ENCODE measurements around the gene APBB1IP.
"Not testable (repeated sequence)": the region's sequence is repeated elsewhere in the genome, so short reads cannot be mapped to it uniquely, and the experiment has no call there.

The APBB1IP gene, protein sequence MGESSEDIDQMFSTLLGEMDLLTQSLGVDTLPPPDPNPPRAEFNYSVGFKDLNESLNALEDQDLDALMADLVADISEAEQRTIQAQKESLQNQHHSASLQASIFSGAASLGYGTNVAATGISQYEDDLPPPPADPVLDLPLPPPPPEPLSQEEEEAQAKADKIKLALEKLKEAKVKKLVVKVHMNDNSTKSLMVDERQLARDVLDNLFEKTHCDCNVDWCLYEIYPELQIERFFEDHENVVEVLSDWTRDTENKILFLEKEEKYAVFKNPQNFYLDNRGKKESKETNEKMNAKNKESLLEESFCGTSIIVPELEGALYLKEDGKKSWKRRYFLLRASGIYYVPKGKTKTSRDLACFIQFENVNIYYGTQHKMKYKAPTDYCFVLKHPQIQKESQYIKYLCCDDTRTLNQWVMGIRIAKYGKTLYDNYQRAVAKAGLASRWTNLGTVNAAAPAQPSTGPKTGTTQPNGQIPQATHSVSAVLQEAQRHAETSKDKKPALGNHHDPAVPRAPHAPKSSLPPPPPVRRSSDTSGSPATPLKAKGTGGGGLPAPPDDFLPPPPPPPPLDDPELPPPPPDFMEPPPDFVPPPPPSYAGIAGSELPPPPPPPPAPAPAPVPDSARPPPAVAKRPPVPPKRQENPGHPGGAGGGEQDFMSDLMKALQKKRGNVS

DNA sequence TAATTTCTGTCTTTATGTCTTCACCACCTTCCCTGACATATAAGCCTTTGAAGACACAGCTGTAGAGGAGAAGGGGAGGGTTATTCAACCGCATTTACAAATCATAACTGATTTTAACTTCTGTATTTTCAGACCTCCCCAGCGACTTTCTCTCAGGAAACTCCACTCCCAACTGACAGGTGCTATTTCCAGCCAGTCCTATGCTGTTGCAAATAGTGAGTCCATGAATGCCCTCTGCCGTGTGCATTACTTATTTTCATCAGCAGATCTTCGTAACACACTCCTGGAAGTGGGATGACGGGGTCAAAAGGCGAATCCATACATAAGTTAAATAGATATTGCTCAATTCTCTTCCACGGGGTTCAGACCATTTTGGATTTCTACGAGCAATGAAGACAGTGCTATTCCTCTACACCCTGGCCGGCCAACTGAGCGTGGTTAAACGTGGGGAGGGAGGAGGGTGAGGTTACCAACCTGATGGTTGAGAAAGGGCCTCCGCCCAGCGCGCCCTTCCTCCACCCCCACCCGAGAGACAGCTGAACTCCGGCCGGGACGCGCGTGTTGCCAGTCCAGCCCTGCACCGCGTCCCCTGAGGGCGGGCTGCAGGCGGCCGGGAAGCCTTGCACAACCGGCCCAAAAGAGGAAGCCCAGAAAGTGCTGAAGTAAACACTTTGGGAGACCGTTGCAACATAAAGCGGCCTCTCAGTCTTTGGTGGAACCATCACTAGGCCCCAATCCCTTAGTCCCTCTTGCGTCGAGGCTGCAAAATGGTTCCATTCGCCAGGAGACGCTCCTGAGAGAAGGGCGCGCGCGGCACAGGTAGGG lies at the start of gene APBB1IP:
APBB1IP (plus strand) TSS at position 705 of the 825 bp plus-strand sequence. CDS start 53,986 bp downstream, outside the sequence.
- in situ Hi-C loops (cut with MboI; ENCODE audit: low pct_unique_long_range_greater_than_20kb, low sequenced_read_pairs) = no loop called here
- DNase-seq = peak; percentile 95

DNA sequence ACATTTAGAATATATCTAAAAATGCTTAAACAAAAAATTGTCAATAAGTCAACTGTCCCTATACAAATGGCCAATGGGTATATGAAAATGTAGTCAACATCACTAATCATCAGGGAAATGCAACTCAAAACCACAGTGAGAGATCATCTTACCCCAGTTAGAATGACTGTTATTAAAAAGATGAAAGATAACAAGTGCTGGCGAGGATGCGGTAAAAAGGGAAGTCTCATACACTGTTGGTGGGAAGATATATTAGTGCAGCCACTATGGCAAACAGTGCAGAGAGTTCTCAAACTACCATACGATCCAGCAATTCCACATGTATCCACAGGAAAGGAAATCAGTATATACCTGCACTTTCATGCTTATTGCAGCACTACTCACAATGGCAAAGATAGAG lies 48.6 kb upstream of the APBB1IP start:
- peak; percentile 76 for DNase-seq
- in situ Hi-C loops (cut with MboI; ENCODE audit: low pct_unique_long_range_greater_than_20kb, low sequenced_read_pairs) = no loop called here

DNA sequence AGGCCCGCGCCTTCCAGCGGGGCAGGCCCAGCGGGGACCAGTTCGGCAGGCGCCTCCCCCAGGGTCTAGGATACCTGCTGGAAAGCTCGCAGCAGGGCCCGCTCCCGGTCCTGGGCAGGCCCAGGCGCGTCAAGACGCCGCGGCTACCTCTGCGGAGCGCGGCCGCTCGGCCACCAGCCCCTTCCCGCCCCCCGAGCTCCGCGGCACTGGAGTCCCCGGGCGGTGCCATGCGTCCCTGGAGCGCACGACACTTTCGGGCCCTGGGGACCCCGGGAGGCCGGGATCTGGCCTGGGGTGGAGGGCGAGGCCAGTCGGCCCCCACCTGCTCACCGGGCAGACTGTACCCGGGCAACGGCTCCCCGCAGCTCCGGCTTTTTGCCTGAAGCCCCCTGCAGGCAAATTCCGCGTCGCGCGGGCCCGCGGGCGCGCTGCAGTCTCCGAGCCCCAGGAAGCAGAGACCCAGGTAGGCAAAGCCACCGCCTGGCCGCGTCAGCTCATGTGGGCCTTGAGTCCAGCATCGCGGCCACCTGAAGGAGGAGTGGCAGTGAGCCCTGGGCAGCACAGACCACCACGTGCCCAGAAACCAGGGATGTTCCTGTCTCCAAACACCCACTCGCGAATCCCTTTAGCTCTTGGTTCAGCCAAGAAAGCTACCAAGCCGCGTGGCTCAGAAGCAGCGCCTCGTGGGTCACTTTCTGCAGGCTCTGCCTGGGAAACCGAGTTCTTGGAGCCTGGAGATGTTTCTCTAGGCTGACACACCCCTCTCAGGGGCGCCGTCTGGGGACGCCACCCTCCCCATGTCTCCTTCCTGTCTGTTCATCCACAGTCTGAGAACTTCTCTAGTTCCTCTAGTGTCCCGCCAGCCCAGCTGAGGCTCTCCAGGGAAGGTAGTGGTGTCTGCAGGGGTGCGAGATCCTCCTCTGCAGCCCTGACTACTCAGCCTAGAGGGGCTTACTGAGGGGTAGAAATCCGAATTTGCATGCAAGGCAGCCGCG lies 46.1 kb upstream of the APBB1IP start:
- in situ Hi-C loops (cut with MboI; ENCODE audit: low pct_unique_long_range_greater_than_20kb, low sequenced_read_pairs) = no loop called here
- DNase-seq = no peak

DNA sequence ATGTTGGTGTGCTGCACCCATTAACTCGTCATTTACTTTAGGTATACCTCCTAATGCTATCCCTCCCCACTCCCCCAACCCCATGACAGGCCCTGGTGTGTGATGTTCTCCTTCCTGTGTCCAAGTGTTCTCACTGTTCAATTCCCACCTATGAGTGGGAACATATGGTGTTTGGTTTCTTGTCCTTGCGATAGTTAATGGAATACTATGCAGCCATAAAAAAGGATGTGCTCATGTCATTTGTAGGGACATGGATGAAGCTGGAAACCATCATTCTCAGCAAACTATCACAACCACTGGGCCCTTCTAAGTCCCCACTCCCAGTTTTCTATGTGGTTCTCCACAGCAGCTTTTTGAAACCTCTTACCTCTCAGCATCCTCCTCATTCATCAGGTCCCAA lies 39.8 kb upstream of the APBB1IP start:
- DNase-seq; in situ Hi-C loops (cut with MboI; ENCODE audit: low pct_unique_long_range_greater_than_20kb, low sequenced_read_pairs): not testable (repeated sequence)

DNA sequence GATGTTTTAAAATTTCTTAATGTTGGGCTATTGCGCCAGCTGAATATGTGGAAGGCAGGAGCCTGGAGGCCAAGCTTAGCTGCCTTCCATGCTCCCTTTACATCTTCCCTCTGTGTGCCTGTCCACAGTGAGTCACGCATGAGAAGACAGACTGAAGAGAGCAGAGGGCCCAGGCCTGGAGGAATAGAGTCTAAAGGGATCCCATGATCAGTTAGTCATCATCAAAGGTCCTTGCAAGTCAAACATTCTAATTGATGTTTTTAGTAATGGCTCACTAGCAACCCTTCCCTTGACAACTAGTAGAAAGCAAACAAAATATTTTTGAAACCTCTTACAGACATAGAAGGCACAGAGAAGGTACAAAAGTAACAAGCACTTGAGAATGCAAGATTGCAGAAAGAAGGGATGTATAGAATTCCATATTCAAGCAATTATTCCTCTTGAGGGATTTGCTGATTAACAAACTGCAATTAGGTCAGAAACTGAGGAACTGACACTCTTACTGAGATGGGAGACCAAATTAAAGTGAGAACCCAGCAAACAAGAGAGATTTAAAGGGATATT lies 30.7 kb upstream of the APBB1IP start:
- in situ Hi-C loops (cut with MboI; ENCODE audit: low pct_unique_long_range_greater_than_20kb, low sequenced_read_pairs) = no loop called here
- DNase-seq = no peak

DNA sequence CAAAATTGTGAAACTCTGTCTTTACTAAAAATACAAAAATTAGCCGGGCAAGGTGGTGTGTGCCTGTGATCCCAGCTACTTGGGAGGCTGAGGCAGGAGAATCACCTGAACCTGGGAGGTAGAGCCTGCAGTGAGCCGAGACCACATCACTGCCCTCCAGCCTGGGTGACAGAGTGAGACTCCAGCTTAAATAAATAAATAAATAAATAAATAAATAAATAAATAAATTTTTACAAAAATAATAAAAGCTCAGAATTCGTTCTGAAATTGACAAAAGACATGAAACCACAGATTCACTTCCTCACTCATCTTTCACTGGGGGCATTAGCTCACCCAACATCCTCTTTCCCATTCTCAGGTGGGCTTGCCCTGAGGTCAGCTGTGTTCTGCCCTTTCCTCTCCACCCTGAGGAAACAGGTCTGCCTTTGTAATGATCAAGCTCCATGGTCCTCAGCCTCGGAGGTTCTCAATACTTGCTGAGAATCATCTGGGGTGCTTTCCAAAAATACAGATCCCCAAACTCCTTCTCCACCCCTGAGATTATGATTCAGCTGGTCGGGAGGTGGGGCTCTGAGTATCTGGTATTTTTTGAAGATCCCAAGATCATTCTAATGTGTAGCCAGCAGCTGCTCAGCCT lies 29.2 kb upstream of the APBB1IP start:
- in situ Hi-C loops (cut with MboI; ENCODE audit: low pct_unique_long_range_greater_than_20kb, low sequenced_read_pairs) = no loop called here
- DNase-seq = no peak

DNA sequence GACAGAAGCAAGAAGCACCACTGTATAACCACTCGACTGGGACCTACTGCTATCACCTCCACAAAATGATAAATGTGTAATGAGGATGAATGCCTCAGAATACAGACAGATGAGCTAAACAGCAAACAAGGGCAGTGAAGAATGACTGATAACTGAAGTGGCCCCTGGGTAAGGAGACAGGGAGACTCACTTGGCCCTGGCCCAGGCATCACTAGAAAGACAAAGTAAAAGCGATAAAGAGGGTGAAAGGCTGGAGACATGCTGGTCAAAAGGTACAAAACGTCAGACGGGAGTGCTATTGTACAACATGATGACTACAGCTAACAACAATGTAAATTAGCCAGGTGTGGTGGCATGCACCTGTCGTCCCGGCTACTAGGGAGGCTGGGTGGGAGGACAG lies 27.8 kb upstream of the APBB1IP start:
- DNase-seq = no peak
- in situ Hi-C loops (cut with MboI; ENCODE audit: low pct_unique_long_range_greater_than_20kb, low sequenced_read_pairs) = no loop called here

DNA sequence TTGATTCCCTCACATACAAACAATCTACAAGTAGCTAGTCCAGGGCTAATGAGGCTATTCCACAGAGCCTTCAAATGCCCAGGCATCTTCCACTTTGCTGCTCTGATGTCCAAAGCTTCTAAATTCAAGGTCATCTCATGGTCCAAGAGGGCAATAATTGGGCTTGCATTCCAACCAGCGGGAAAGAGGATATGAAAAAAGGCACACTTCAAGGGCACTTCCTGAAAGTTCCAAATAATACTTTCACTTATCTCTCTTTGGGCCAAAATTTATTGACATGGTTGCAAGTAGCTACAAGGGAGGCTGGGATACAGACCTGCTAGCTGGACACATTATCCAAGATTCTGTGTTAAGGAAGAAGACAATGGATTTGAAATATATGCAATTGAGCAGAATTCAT lies 25.2 kb upstream of the APBB1IP start:
- no peak for DNase-seq
- in situ Hi-C loops (cut with MboI; ENCODE audit: low pct_unique_long_range_greater_than_20kb, low sequenced_read_pairs) = no loop called here

DNA sequence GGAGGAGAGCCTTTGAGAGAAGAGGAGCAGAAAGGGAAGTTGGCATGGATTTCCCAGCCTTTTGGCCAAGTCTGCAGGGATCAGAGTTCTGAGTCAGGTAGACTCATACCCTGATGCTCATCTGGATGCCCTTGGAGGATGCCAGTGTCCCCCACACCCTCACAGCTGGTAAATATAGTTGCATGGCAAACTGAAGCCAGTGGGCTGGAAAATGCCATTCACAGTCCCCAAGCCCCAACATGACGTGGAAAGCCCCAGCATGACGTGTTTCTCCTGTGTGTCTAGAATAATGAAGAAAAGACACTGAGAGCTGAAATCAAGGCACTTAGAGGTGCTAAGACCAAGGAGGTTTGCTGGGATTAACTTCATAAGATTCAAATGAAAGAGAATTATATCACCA lies 24.8 kb upstream of the APBB1IP start:
- DNase-seq = no peak
- in situ Hi-C loops (cut with MboI; ENCODE audit: low pct_unique_long_range_greater_than_20kb, low sequenced_read_pairs) = no loop called here

DNA sequence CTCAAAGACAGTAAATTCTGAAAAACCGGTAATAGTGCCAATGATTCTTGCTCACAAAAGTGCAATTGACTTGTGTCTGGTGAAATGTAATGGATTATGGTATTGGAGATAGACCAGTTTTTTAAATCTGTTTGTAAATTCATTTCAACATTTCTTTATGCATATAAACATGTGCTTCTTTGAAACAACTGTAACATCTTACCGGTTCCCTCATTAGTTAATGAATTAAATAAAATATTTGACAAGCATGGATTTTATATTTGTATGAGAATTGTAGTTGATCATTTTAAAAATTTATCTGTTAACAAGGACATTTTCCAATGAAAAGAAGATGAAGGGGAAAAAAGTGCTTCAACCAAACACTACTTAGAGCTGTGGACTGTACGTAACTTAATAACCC lies 21.0 kb upstream of the APBB1IP start:
- in situ Hi-C loops (cut with MboI; ENCODE audit: low pct_unique_long_range_greater_than_20kb, low sequenced_read_pairs) = no loop called here
- no peak for DNase-seq

DNA sequence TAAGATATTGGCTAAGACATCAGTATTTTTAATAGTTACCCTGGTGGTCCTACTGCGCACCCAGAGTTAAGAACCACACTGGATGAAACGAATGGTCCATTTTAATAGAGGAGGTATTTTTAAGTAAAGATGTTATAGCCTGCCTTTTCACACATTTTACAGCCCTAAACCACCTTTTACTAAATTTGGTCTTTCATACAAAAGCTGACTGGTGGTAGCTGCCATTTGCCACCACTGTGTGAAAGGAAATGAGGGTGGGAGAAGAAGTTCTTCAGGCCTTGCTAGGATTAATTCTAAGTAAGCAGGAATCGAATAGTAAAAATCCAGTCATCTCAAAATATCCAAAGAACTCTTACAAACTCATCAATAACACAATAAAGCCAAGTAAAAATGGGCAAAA lies 15.2 kb upstream of the APBB1IP start:
- in situ Hi-C loops (cut with MboI; ENCODE audit: low pct_unique_long_range_greater_than_20kb, low sequenced_read_pairs) = no loop called here
- no peak for DNase-seq

DNA sequence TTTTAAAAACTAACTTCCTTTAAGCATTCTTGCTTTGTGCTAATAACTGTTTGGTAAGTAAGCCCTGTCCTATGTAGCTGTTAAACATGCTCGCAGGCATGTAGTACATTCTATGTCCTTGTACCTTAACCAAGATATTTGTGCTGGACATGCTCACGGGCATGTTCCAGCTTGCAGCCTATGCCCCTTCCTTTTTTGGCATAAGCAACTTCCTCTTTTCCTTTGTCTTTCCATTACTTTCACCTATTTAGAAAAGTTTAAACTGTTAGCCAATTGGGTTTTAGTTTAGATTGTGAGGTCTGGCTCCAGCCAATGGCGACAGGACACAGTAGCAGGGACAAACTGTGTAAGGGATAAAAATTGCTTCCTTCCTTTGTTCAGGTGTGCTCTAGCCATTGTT lies 14.4 kb upstream of the APBB1IP start:
- in situ Hi-C loops (cut with MboI; ENCODE audit: low pct_unique_long_range_greater_than_20kb, low sequenced_read_pairs) = no loop called here
- peak; percentile 89 for DNase-seq

DNA sequence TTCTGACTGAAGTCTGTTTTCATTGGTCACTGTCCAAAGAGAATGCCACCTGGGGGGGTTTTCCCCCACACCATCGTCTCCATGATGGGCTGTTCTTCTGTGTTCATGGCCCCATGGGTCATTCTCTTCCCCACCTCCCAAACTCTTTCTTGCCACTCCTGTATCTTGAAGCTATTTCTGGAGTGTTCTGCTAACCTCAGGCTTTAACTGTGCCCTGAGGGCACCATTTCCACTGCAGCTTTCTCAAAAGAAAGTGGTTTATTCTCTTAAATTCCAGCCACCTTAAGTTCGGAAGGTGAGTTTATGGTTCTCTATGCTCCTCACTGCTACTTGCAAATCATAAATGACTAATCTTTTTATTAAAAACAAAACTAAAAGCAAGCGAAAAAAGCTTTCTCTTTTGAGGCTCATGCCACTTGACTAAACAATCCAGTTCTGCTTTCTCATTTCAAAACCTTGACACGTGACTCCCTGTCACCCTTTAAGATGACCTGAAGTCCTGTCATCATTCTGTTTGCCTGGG lies 7.4 kb upstream of the APBB1IP start:
- in situ Hi-C loops (cut with MboI; ENCODE audit: low pct_unique_long_range_greater_than_20kb, low sequenced_read_pairs) = no loop called here
- peak; percentile 51 for DNase-seq

DNA sequence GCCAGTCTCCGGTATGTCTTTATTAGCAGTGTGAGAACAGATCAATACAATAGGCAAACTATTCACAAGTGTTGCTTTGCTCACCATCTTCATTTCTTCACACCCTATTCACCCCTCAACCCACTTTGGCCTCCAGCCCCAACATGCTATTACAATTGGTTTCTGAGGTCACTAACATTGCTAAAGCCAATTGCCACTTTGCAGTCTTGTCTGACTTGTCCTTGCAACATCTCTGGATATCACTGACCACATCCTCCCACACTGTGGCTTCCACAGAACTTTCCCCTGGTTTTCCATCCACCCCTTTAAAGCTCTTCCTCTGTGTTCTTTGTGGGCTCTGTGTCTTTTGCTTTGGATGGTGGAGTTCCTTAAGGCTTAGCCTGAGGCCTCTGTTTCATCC lies 5.2 kb upstream of the APBB1IP start:
- no peak for DNase-seq
- in situ Hi-C loops (cut with MboI; ENCODE audit: low pct_unique_long_range_greater_than_20kb, low sequenced_read_pairs) = no loop called here

DNA sequence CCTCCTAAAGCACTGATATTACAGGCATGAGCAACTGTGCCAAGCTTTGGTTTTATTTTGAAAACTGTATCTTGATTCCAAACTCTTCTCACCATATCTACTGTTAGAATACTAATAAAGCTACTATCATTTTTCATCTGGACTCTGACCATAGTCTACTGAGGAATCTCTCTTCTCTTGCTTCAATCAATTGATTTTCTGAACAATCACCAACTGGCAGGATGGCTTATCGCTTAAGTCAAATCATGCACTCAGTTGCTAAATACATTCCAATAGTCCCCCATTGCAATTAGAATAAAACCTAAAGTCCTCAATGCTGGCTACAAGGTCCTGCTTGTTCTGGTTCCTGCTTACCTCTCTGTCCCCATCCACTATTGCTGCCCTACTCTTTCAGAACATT lies 2.3 kb upstream of the APBB1IP start:
- in situ Hi-C loops (cut with MboI; ENCODE audit: low pct_unique_long_range_greater_than_20kb, low sequenced_read_pairs) = no loop called here
- no peak for DNase-seq

DNA sequence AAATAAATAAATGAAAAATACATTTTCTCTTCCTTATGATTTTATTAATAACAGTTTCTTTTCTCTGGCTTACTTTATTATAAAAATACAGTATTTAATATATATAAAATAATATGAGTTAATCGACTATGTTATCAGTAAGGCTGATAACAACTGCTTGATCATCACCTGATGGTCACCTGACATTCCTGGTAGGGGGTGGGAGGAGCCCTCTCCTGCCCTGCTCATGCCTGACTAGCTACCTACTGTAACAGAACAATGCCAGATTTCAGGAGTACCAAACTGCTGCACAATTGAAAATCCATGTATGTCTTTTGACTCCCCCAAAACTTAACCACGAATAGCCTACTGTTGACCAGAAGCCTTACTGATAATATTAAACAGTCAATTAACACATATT lies 1.3 kb upstream of the APBB1IP start:
- in situ Hi-C loops (cut with MboI; ENCODE audit: low pct_unique_long_range_greater_than_20kb, low sequenced_read_pairs) = no loop called here
- DNase-seq = no peak

DNA sequence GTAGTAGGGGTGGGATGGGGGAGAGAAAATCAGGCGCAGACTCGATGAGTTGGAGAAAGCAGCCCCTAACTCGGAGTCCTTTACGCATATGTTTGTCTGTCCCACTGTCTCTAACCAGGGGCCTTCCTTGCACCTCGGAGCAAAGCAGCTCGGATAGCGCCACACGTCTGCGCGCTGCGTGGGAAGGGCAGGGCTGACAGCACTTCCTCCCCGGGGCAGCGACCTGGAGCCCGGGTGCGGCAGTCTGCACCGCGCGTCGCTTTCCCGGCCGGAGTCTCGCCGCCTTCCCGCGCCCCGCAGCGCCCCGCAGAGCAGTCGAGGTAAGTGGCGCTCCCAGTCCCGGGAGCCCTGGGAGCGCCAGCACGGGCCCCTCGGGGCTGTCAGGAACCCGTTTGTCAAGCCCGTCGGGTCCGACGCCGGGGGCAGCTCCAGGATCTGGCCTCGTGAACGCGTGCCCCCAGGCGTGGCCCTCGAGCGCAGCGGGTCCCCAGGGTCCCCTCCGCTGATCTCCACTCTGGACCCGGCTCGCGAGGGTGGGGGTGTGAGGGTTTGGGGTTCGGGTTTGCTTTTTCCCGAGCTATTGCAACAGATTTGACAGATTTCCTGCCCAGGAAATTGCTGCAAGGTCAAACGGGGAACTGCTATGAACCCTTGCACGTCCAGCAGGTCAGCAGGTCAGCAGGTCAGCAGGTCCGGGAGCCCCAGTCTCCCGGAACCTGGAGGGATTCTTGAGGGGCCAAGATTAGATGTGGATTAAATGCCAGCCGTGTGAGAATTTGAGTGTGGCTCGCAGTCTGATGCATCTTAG lies 597 bp downstream of the APBB1IP start:
- peak; percentile 64 for DNase-seq
- in situ Hi-C loops (cut with MboI; ENCODE audit: low pct_unique_long_range_greater_than_20kb, low sequenced_read_pairs) = no loop called here

All from KBM-7 (cell line).